ENCODE results near the gene CAMK2A. TPM values are rescaled to one million over a fixed set of nuclear protein-coding genes. Genes with fewer than 3 reads are reported as not detected.

Gene CAMK2A
- total and polyA plus RNA-seq, 4 donors: 0.31 to 2.7 (median 1.0) TPM

- DNase-seq: peak; percentile 55 to 87 (median 72)
- Histone ChIP-seq H3K9me3 (ENCODE audit: control insufficient read depth in 4 of 4, insufficient read depth in 3 of 4, low read length in 3 of 4) (no peaks in the 10 kb centered on the region), H3K4me1 (ENCODE audit: control insufficient read depth in 5 of 5, insufficient read depth in 5 of 5, low read length in 5 of 5) (peaks cover 0 to 58% (median 14%) of the 10 kb centered on the region in 5 donors), H3K27ac (ENCODE audit: low read depth in 1 of 2, low read length in 1 of 2) (no peak overlapping the region), H3K4me3 (no peak overlapping the region), H3K9ac (ENCODE audit: insufficient read depth in 1 of 2, low read length in 2 of 2) (no peak overlapping the region), H3K27me3 (ENCODE audit: control insufficient read depth in 3 of 3, insufficient read depth in 3 of 3, low read length in 2 of 3) (no peaks in the 10 kb centered on the region), H3K36me3 (ENCODE audit: control insufficient read depth in 4 of 4, insufficient read depth in 4 of 4, low read length in 4 of 4) (no peaks in the 10 kb centered on the region)
- 22 to 35% methylated on average over 2 of the region's 2 CpGs for WGBS, 2 donors
- no peak for TF ChIP-seq CTCF (IDR thresholded peaks at IDR 0.05; ENCODE audit: control extremely low read depth, extremely low read depth)
- no peak for ATAC-seq (ENCODE audit: insufficient read depth, low FRiP score)
These were observed 39.5 kb upstream of the CAMK2A start for GRCh38 chr5:150329038-150329437.

- no peak for ATAC-seq (ENCODE audit: insufficient read depth, low FRiP score)
- H3K36me3 ChIP-seq (ENCODE audit: control insufficient read depth in 4 of 4, insufficient read depth in 4 of 4, low read length in 4 of 4): no peaks in the 10 kb centered on the region
- DNase-seq: no peak
- 92 to 93% methylated on average over 2 of the region's 2 CpGs for whole genome bisulfite sequencing, 2 donors
- H3K4me3 ChIP-seq: no peak overlapping the region
- H3K9ac ChIP-seq (ENCODE audit: insufficient read depth in 1 of 2, low read length in 2 of 2): no peak overlapping the region
- no peak overlapping the region for H3K27ac ChIP-seq (ENCODE audit: low read depth in 1 of 2, low read length in 1 of 2)
- H3K4me1 ChIP-seq (ENCODE audit: control insufficient read depth in 5 of 5, insufficient read depth in 5 of 5, low read length in 5 of 5): peaks cover 0 to 60% (median 14%) of the 10 kb centered on the region in 5 donors
- H3K27me3 ChIP-seq (ENCODE audit: control insufficient read depth in 3 of 3, insufficient read depth in 3 of 3, low read length in 2 of 3): no peaks in the 10 kb centered on the region
- TF ChIP-seq CTCF (IDR thresholded peaks at IDR 0.05; ENCODE audit: control extremely low read depth, extremely low read depth): no peak
- H3K9me3 ChIP-seq (ENCODE audit: control insufficient read depth in 4 of 4, insufficient read depth in 3 of 4, low read length in 3 of 4): no peaks in the 10 kb centered on the region
These were observed 38.9 kb upstream of the CAMK2A start for GRCh38 chr5:150328515-150328914.

GRCh38 chr5:150327139-150327538 lies 37.6 kb upstream of the CAMK2A start:
- Histone ChIP-seq H3K9ac (ENCODE audit: insufficient read depth in 1 of 2, low read length in 2 of 2) (peak overlapping the region in 1 of 2 donors; percentile 26), H3K27me3 (ENCODE audit: control insufficient read depth in 3 of 3, insufficient read depth in 3 of 3, low read length in 2 of 3) (no peaks in the 10 kb centered on the region), H3K4me1 (ENCODE audit: control insufficient read depth in 5 of 5, insufficient read depth in 5 of 5, low read length in 5 of 5) (peaks cover 0 to 56% (median 14%) of the 10 kb centered on the region in 5 donors), H3K4me3 (no peak overlapping the region), H3K27ac (ENCODE audit: low read depth in 1 of 2, low read length in 1 of 2) (no peak overlapping the region), H3K36me3 (ENCODE audit: control insufficient read depth in 4 of 4, insufficient read depth in 4 of 4, low read length in 4 of 4) (no peaks in the 10 kb centered on the region), H3K9me3 (ENCODE audit: control insufficient read depth in 4 of 4, insufficient read depth in 3 of 4, low read length in 3 of 4) (no peaks in the 10 kb centered on the region)
- TF ChIP-seq CTCF (IDR thresholded peaks at IDR 0.05; ENCODE audit: control extremely low read depth, extremely low read depth): no peak
- DNase-seq: no peak
- 76 to 85% methylated on average over 3 of the region's 3 CpGs for WGBS, 2 donors
- ATAC-seq (ENCODE audit: insufficient read depth, low FRiP score): no peak

- WGBS, 2 donors: 44 to 60% methylated on average over 2 of the region's 2 CpGs
These were observed 37.1 kb upstream of the CAMK2A start for GRCh38 chr5:150326707-150327106.

More at GRCh38 chr5:150326707-150327106, 37.1 kb upstream of the CAMK2A start:
- H3K9ac ChIP-seq (ENCODE audit: insufficient read depth in 1 of 2, low read length in 2 of 2): peak overlapping the region in 1 of 2 donors; percentile 26
- no peaks in the 10 kb centered on the region for H3K9me3 ChIP-seq (ENCODE audit: control insufficient read depth in 4 of 4, insufficient read depth in 3 of 4, low read length in 3 of 4)
- H3K36me3 ChIP-seq (ENCODE audit: control insufficient read depth in 4 of 4, insufficient read depth in 4 of 4, low read length in 4 of 4): no peaks in the 10 kb centered on the region
- H3K4me3 ChIP-seq: no peak overlapping the region
- no peak for TF ChIP-seq CTCF (IDR thresholded peaks at IDR 0.05; ENCODE audit: control extremely low read depth, extremely low read depth)
- DNase-seq (peak; percentile 31 to 84 (median 84)), ATAC-seq (ENCODE audit: insufficient read depth, low FRiP score) (no peak)
- H3K4me1 ChIP-seq (ENCODE audit: control insufficient read depth in 5 of 5, insufficient read depth in 5 of 5, low read length in 5 of 5): peaks cover 0 to 56% (median 14%) of the 10 kb centered on the region in 5 donors
- H3K27me3 ChIP-seq (ENCODE audit: control insufficient read depth in 3 of 3, insufficient read depth in 3 of 3, low read length in 2 of 3): no peaks in the 10 kb centered on the region
- no peak overlapping the region for H3K27ac ChIP-seq (ENCODE audit: low read depth in 1 of 2, low read length in 1 of 2)
